Amniotic epithelial cell (primary cell): ENCODE results near the gene TRIM2.

Experiments
- DNase-seq: peaks from one replicate; pipeline ENCODE4 v3.0.0-alpha.2; 2010; ENCODE audit warnings: low read depth

The TRIM2 gene

DNA sequence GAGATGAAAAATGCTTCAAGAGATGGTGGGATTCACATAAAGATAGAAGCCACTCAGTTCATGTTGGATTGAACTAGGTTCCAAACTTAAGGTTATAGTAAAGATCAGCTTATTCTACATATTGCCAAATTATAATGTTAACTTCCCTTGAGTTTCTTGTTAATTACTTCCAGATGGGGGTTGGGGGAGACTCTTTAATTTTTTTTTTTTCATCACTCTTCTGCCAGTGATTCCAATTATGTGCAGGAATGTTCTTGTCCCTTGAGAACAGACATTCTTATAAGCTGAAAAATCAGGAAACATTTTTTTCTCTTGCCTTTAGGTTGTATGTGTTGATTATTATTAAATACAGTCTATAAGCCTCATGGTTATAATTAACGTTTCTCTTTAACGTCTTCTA is 170.2 kb downstream of the TRIM2 start:
- DNase-seq = no peak

DNA sequence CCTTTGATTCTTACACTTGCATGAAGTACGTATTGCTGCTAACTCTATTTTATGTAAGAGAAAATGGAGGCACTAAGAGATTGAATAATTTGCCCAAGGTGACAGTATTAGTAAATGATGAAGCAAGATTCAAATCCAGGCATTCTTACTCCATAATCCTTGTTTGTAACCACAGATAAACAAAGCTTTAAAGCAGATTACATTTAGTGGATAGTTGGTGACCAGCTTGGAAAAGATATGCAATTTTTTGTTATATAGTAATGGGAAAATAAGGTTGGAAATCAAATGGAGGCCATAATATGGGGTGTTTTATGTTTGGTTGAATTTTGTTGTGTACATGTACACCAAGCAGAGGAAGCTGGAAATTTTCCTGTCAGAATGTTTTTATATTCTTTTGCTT is 171.1 kb downstream of the TRIM2 start:
- DNase-seq = peak; percentile 51

DNA sequence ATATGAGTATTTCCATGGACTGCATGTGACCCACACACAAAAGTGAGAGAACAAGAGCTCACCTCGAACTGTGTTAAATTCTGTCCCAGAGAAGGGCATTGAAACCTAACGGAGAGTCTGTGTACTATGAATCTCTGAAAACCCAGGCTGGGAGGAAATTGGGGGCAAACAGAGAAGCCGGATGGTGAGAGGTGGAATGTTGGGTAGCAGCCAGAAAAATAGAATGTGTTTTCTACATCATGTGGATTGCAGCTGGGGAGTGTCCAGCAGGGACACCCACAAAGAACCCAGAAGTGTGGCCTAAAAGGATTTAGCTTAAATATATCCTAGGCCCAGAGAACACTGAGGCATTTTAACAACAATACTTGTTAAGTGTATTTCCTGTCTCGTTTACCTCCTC is 178.9 kb downstream of the TRIM2 start:
- DNase-seq = peak; percentile 37

DNA sequence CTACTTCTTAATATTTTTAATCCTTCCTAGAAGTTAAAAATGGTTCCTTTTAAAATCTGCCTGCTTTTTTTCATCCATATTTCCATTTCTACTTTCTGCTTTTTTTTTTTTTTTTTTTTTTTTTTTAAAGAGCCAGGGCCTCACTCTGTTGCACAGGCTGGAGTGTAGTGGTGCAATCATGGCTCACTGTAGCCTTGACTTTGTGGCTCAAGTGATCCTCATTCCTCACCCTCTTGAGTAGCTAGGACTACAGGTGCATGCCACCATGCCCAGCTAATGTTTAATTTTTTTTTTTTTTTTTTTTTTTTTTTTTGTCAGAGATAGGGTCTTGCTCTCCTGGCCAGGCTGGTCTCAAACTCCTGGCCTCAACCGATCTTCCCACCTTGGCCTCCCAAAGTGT is 179.9 kb downstream of the TRIM2 start:
- no peak for DNase-seq

DNA sequence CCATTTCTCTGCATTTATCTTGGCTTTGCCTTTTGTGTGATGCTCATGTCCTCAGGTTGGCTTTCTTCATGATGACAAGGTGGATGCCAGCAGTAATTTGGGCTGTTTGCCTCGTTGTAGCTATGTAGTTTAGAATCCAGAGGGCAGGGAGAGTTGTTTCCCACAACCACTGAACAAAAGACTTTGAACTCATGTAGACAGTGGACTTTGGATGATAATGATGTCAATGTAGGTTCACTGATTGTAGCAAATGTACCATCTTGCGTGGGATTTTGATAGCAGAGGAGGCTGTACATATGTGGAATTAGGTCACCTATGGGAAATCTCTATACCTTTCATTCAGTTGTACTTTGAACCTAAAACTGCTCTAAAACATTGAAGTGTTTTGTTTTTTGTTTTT is 181.5 kb downstream of the TRIM2 start:
- DNase-seq = no peak

DNA sequence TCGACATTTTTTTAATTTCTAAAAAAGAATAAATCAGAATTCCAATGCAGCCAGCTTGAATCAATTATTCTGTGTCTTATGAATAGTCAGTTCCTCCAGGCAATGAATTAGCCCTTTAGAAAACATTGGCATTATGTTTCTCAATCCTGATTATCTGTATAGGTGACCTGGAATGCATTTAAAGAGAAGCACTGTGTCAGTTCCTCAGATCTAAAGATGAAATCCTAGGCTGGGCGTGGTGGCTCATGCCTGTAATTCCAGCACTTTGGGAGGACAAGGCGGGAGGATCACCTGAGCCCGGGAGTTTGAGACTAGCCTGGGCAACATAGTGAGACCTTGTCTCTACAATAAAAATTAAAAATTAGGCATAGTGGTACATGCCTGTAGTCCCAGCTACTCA is 183.7 kb downstream of the TRIM2 start:
- DNase-seq = no peak
